Activated CD4-positive, CD25-positive, alpha-beta regulatory T cell treated with anti-CD3 and anti-CD28 coated beads, Interleukin-2, amount 50 U/mL, for 24 hours (primary cell): ENCODE data around the gene SV2C.
"Not testable (repeated sequence)": the region's sequence is repeated elsewhere in the genome, so short reads cannot be mapped to it uniquely, and the experiment has no call there.

Experiments used
- ATAC-seq, 2 donors: fragments of 150-1000 bp; cut with Tn5 transposase; one replicate each; pipeline ENCODE4 v1.10.0; 2021; ENCODE audit warnings: mild to moderate bottlenecking in 1 of 2, moderate library complexity in 1 of 2

The SV2C gene

GRCh38 chr5:76082772-76083554 lies at the start of gene SV2C:
Gene SV2C, plus strand, starts transcription at chr5:76083383. Its CDS starts 48,368 bp downstream, at chr5:76131751.
- ATAC-seq: peak; percentile 41 to 63

GRCh38 chr5:76037736-76038151 lies 45.4 kb upstream of the SV2C start:
- not testable (repeated sequence) for ATAC-seq

- ATAC-seq: no peak
These were observed 45.0 kb upstream of the SV2C start for GRCh38 chr5:76038212-76038611.

- ATAC-seq: no peak
These were observed 42.4 kb upstream of the SV2C start for GRCh38 chr5:76040806-76041205.

GRCh38 chr5:76041863-76042262 lies 41.3 kb upstream of the SV2C start:
- ATAC-seq: no peak

- no peak for ATAC-seq
These were observed 36.4 kb upstream of the SV2C start for GRCh38 chr5:76046741-76047140.

GRCh38 chr5:76050134-76050533 lies 33.0 kb upstream of the SV2C start:
- no peak for ATAC-seq

- no peak for ATAC-seq
These were observed 20.6 kb upstream of the SV2C start for GRCh38 chr5:76062502-76063041.

GRCh38 chr5:76065258-76065657 lies 17.9 kb upstream of the SV2C start:
- no peak for ATAC-seq

- no peak for ATAC-seq
These were observed 14.0 kb upstream of the SV2C start for GRCh38 chr5:76069061-76069735.

GRCh38 chr5:76074487-76075065 lies 8.6 kb upstream of the SV2C start:
- ATAC-seq: no peak

- ATAC-seq: no peak
These were observed 1.1 kb upstream of the SV2C start for GRCh38 chr5:76081811-76082771.

- ATAC-seq: no peak
These were observed 642 bp downstream of the SV2C start for GRCh38 chr5:76083555-76084495.

GRCh38 chr5:76084496-76085242 lies 1.5 kb downstream of the SV2C start:
- no peak for ATAC-seq

GRCh38 chr5:76085243-76085579 lies 2.0 kb downstream of the SV2C start:
- ATAC-seq: no peak

- ATAC-seq: no peak
These were observed 2.9 kb downstream of the SV2C start for GRCh38 chr5:76086095-76086494.

GRCh38 chr5:76089156-76089555 lies 6.0 kb downstream of the SV2C start:
- ATAC-seq: not testable (repeated sequence)

GRCh38 chr5:76091351-76091750 lies 8.2 kb downstream of the SV2C start:
- no peak for ATAC-seq

- ATAC-seq: peak; percentile 71 to 80
These were observed 16.1 kb downstream of the SV2C start for GRCh38 chr5:76099286-76099702.

- peak in 1 of 2 donors; percentile 57 for ATAC-seq
These were observed 16.6 kb downstream of the SV2C start for GRCh38 chr5:76099756-76100155.
